ENCODE measurements around the gene FKBP2.

DNA sequence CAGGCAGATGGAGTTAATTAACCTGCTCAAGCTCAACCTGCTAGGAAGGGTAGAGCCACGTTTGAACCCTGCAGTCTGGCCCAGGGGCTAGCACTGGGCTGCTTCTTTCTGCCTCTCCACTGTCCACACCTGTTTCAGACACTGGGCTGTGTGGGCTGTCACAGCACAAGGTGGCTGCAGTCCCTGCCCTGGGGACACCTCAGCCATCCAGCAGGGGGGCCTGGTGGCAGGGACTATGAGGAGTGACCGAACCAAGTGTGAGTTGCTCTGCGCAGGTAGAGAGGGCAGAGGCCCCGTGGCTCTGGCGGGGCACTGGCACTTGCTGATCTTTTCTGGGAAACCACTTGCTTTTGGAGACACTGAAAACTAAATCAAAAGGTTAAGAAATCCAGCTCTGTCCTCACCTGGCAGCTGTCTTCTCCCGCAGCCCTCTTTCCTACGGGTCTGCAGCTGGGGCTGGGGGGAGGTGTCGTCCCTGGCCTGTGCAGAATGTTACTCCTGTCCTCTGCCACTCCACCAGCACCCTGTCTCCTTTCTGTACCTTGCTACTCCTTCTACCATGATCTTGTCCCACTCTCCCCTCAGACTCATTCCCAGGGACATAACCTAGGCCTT, 37.8 kb downstream of the FKBP2 start:
- TF ChIP-seq, protein P1, sequence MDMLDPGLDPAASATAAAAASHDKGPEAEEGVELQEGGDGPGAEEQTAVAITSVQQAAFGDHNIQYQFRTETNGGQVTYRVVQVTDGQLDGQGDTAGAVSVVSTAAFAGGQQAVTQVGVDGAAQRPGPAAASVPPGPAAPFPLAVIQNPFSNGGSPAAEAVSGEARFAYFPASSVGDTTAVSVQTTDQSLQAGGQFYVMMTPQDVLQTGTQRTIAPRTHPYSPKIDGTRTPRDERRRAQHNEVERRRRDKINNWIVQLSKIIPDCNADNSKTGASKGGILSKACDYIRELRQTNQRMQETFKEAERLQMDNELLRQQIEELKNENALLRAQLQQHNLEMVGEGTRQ (IDR thresholded peaks at IDR 0.05; ENCODE audit: low read depth, low read length): no peak
- TF ChIP-seq RAD21 (IDR thresholded peaks at IDR 0.05; ENCODE audit: low read length) (no peak), FOS (IDR thresholded peaks at IDR 0.05; ENCODE audit: low read depth, low read length) (no peak), CTCF (conservative IDR thresholded peaks at IDR 0.05; ENCODE audit: low read depth, low read length) (no peak), POLR2A (IDR thresholded peaks at IDR 0.05; ENCODE audit: low read depth, low read length) (no peak), MAZ (IDR thresholded peaks at IDR 0.05; ENCODE audit: borderline replicate concordance, low read depth, low read length) (no peak), RFX5 (IDR thresholded peaks at IDR 0.05; ENCODE audit: low read depth, low read length) (no peak), MAFK (IDR thresholded peaks at IDR 0.05; ENCODE audit: low read depth, low read length) (no peak), MXI1 (IDR thresholded peaks at IDR 0.05; ENCODE audit: borderline replicate concordance, low read depth, low read length) (no peak), RCOR1 (IDR thresholded peaks at IDR 0.05; ENCODE audit: insufficient replicate concordance, low read length) (no peak), CEBPB (IDR thresholded peaks at IDR 0.05; ENCODE audit: low read depth, low read length) (no peak)
- TF ChIP-seq, protein P2, sequence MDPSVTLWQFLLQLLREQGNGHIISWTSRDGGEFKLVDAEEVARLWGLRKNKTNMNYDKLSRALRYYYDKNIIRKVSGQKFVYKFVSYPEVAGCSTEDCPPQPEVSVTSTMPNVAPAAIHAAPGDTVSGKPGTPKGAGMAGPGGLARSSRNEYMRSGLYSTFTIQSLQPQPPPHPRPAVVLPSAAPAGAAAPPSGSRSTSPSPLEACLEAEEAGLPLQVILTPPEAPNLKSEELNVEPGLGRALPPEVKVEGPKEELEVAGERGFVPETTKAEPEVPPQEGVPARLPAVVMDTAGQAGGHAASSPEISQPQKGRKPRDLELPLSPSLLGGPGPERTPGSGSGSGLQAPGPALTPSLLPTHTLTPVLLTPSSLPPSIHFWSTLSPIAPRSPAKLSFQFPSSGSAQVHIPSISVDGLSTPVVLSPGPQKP (IDR thresholded peaks at IDR 0.05; ENCODE audit: borderline replicate concordance, low read depth, low read length): no peak
